SK-N-SH treated with all-trans-retinoic acid at 6 μM for 48 hours (cell line): ENCODE results near the gene TMEM134.

ENCODE experiments used
- ARNTL ChIP-seq: fragments of 450-650 bp; formaldehyde crosslinking; IDR thresholded peaks from 2 replicates; pipeline ENCODE4 v1.5.0; 2020; ENCODE audit warnings: low read depth, mild to moderate bottlenecking, moderate library complexity, borderline replicate concordance
- OSR1 ChIP-seq: fragments of 250-450 bp; sonication (Bioruptor Pico); IDR thresholded peaks from 2 replicates; pipeline ENCODE4 v1.8.0; 2022; ENCODE audit warnings: moderate library complexity, mild to moderate bottlenecking, inconsistent platforms
- PATZ1 ChIP-seq: fragments of 250-450 bp; sonication (Bioruptor Pico); IDR thresholded peaks from 2 replicates; pipeline ENCODE4 v1.8.0; 2020; ENCODE audit warnings: mild to moderate bottlenecking, moderate library complexity, borderline replicate concordance
- RARB ChIP-seq: fragments of 250-450 bp; sonication (Bioruptor Pico); IDR thresholded peaks from 2 replicates; pipeline ENCODE4 v1.8.0; 2021; ENCODE audit warnings: mild to moderate bottlenecking, moderate library complexity
- SNAI2 ChIP-seq: fragments of 250-450 bp; sonication (Bioruptor Pico); IDR thresholded peaks from 2 replicates; pipeline ENCODE4 v1.5.0; 2020; ENCODE audit warnings: mild to moderate bottlenecking, moderate library complexity
- TOX ChIP-seq: fragments of 250-450 bp; sonication (Bioruptor Pico); IDR thresholded peaks from 2 replicates; pipeline ENCODE4 v1.8.0; 2021; ENCODE audit warnings: mild to moderate bottlenecking, moderate library complexity, borderline replicate concordance
- TSHZ2 ChIP-seq: fragments of 250-450 bp; sonication (Bioruptor Pico); IDR thresholded peaks from 2 replicates; pipeline ENCODE4 v1.5.0; 2020; ENCODE audit warnings: mild to moderate bottlenecking, moderate library complexity
- ZFP3 ChIP-seq: fragments of 250-450 bp; sonication (Bioruptor Pico); IDR thresholded peaks from 2 replicates; pipeline ENCODE4 v1.5.0; 2020; ENCODE audit warnings: mild to moderate bottlenecking, moderate library complexity
- ZFP30 ChIP-seq: fragments of 450-650 bp; formaldehyde crosslinking; IDR thresholded peaks from 2 replicates; pipeline ENCODE4 v1.5.0; 2022; ENCODE audit warnings: mild to moderate bottlenecking, moderate library complexity
- ZNF565 ChIP-seq: fragments of 450-650 bp; formaldehyde crosslinking; conservative IDR thresholded peaks from 2 replicates; pipeline ENCODE4 v1.5.0; 2020; ENCODE audit warnings: low read depth, mild to moderate bottlenecking, moderate library complexity
- ZNF8 ChIP-seq: fragments of 450-650 bp; formaldehyde crosslinking; IDR thresholded peaks from 2 replicates; pipeline ENCODE4 v1.5.0; 2020; ENCODE audit warnings: mild to moderate bottlenecking, moderate library complexity
- TF ChIP-seq, protein P1 (sequence below): fragments of 250-450 bp; sonication (Bioruptor Pico); IDR thresholded peaks from 2 replicates; pipeline ENCODE4 v1.5.1; 2020; ENCODE audit warnings: low read depth, mild to moderate bottlenecking, moderate library complexity
- TF ChIP-seq, protein P2 (sequence below): fragments of 250-450 bp; sonication (Bioruptor Pico); IDR thresholded peaks from 2 replicates; pipeline ENCODE4 v1.5.1; 2021; ENCODE audit warnings: mild to moderate bottlenecking, moderate library complexity

DNA sequence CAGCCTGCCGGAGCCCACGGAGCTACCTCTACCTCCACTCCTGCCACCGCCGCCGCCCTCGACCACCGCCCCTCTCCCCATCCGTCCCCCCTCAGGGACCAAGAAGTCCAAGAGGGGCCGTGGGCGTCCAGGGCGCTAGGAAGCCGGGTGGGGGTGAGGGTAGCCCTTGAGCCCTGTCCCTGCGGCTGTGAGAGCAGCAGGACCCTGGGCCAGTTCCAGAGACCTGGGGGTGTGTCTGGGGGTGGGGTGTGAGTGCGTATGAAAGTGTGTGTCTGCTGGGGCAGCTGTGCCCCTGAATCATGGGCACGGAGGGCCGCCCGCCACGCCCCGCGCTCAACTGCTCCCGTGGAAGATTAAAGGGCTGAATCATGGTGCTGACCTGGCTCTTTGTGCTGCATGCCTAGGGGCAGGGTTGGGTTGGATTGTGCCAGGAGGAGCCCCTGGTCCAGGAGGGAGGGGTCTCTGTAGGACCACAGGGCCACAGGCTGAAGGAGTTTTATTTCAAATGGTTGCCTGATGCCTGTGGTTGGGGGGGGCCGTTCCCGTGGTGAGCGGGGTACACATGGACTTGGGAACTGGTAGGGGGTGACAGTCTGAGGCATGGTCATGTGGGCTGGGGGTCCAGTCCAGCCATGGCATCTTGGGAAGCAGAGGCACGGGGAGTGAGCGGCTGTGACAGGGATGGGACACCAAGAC is 33.9 kb downstream of the TMEM134 start:
- TF ChIP-seq ARNTL (CRISPR knock-in tag) (no peak), OSR1 (CRISPR knock-in tag) (no peak), SNAI2 (CRISPR knock-in tag) (no peak), TOX (CRISPR knock-in tag) (no peak), ZFP3 (no peak), PATZ1 (CRISPR knock-in tag) (no peak), ZNF8 (no peak), ZFP30 (CRISPR knock-in tag) (no peak), TSHZ2 (CRISPR knock-in tag) (no peak), RARB (CRISPR knock-in tag) (no peak), ZNF565 (no peak)
- TF ChIP-seq, protein P1, sequence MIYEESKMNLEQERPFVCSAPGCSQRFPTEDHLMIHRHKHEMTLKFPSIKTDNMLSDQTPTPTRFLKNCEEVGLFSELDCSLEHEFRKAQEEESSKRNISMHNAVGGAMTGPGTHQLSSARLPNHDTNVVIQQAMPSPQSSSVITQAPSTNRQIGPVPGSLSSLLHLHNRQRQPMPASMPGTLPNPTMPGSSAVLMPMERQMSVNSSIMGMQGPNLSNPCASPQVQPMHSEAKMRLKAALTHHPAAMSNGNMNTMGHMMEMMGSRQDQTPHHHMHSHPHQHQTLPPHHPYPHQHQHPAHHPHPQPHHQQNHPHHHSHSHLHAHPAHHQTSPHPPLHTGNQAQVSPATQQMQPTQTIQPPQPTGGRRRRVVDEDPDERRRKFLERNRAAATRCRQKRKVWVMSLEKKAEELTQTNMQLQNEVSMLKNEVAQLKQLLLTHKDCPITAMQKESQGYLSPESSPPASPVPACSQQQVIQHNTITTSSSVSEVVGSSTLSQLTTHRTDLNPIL, result no peak
- TF ChIP-seq, protein P2, sequence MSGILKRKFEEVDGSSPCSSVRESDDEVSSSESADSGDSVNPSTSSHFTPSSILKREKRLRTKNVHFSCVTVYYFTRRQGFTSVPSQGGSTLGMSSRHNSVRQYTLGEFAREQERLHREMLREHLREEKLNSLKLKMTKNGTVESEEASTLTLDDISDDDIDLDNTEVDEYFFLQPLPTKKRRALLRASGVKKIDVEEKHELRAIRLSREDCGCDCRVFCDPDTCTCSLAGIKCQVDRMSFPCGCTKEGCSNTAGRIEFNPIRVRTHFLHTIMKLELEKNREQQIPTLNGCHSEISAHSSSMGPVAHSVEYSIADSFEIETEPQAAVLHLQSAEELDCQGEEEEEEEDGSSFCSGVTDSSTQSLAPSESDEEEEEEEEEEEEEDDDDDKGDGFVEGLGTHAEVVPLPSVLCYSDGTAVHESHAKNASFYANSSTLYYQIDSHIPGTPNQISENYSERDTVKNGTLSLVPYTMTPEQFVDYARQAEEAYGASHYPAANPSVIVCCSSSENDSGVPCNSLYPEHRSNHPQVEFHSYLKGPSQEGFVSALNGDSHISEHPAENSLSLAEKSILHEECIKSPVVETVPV (CRISPR knock-in tag), result no peak
